ENCODE results near the gene SMG1. TPM values are rescaled to one million over a fixed set of nuclear protein-coding genes. Genes with fewer than 3 reads are reported as not detected.

SMG1 gene
- total RNA-seq, 1 experiment from 2014 or later = 125 TPM

GRCh38 chr16:18941471-18941870, 15.3 kb upstream of the SMG1 start:
- Histone ChIP-seq H3K9me2 (ENCODE audit: insufficient read depth) (no peaks in the 10 kb centered on the region), H3F3A (ENCODE audit: insufficient read depth, low read depth) (peaks cover 10% of the 10 kb centered on the region; the same call in 1 of the 2 replicates), H3K9me3 (ENCODE audit: insufficient read depth, low read depth) (no peaks in the 10 kb centered on the region), H3K4me3 (no peak overlapping the region), H3K27ac (no peak overlapping the region), H4K20me1 (ENCODE audit: insufficient read depth) (no peaks in the 10 kb centered on the region), H3K79me2 (ENCODE audit: low read depth) (no peaks in the 10 kb centered on the region), H3K36me3 (ENCODE audit: low read depth) (no peaks in the 10 kb centered on the region), H3K4me2 (no peak overlapping the region), H2AFZ (no peak overlapping the region), H3K27me3 (ENCODE audit: insufficient read depth, low read depth) (no peaks in the 10 kb centered on the region), H3K4me1 (replicated peaks; ENCODE audit: insufficient read depth) (peaks cover 17% of the 10 kb centered on the region)
- POLR2A ChIA-PET (ENCODE audit: unreplicated experiment) = interaction anchor here (0.6 kb wide), 1 partner anchor 18 kb away, joined by 4 read pairs; no protein-coding TSS in a partner anchor
- TF ChIP-seq CTCF (conservative IDR thresholded peaks at IDR 0.05) (no peak), EZH2 (IDR thresholded peaks at IDR 0.05; ENCODE audit: low read depth) (no peak)
- no peak for DNase-seq
- intact Hi-C loops (cut with micrococcal nuclease; ENCODE audit: unreplicated experiment) = no loop called here
- no TSS peak for BruUV-seq (replicated peaks)
- CTCF ChIA-PET = interaction anchor here (0.6 kb wide), 1 partner anchor 237 kb away, joined by 4 read pairs; no protein-coding TSS in a partner anchor

DNA sequence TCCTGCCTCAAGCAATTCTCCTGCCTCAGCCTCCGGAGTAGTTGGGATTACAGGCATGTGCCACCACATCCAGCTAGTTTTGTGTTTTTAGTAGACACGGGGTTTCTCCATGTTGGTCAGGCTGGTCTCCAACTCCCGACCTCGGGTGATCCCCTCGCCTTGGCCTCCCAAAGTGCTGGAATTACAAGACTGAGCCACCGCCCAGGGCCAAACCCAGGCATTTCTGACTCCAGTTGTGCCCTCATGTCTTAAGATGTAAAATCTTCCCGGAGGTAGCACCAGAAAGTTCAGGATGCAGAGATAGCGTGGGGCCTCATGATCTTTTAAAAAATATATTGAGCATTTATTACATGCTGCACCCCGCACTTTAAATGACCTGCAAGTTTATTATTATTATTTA, 12.8 kb upstream of the SMG1 start:
- CTCF ChIA-PET = no interaction called here
- no TSS peak for BruUV-seq (replicated peaks)

GRCh38 chr16:18937390-18937789, 11.2 kb upstream of the SMG1 start:
- H3K27me3 ChIP-seq (ENCODE audit: insufficient read depth, low read depth) = no peaks in the 10 kb centered on the region
- H3F3A ChIP-seq (ENCODE audit: insufficient read depth, low read depth) = peaks cover 12% of the 10 kb centered on the region; the same call in 1 of the 2 replicates
- H3K4me1 ChIP-seq (replicated peaks; ENCODE audit: insufficient read depth) = peaks cover 17% of the 10 kb centered on the region
- H4K20me1 ChIP-seq (ENCODE audit: insufficient read depth) = no peaks in the 10 kb centered on the region
- no peaks in the 10 kb centered on the region for H3K79me2 ChIP-seq (ENCODE audit: low read depth)
- H2AFZ ChIP-seq = no peak overlapping the region
- no peaks in the 10 kb centered on the region for H3K36me3 ChIP-seq (ENCODE audit: low read depth)
- H3K9me3 ChIP-seq (ENCODE audit: insufficient read depth, low read depth) = no peaks in the 10 kb centered on the region
- no TSS peak for BruUV-seq (replicated peaks)
- intact Hi-C loops (cut with micrococcal nuclease; ENCODE audit: unreplicated experiment) = no loop called here
- no peaks in the 10 kb centered on the region for H3K9me2 ChIP-seq (ENCODE audit: insufficient read depth)
- POLR2A ChIA-PET (ENCODE audit: unreplicated experiment) = no interaction called here
- H3K4me3 ChIP-seq = no peak overlapping the region
- CTCF ChIA-PET = no interaction called here
- DNase-seq = no peak
- no peak for TF ChIP-seq EZH2 (IDR thresholded peaks at IDR 0.05; ENCODE audit: low read depth)
- no peak for TF ChIP-seq CTCF (conservative IDR thresholded peaks at IDR 0.05)
- no peak overlapping the region for H3K27ac ChIP-seq
- H3K4me2 ChIP-seq = no peak overlapping the region

More for the DNA sequence above, 12.8 kb upstream of the SMG1 start:
- H3K79me2 ChIP-seq (ENCODE audit: low read depth) = no peaks in the 10 kb centered on the region
- no peaks in the 10 kb centered on the region for H3K9me3 ChIP-seq (ENCODE audit: insufficient read depth, low read depth)
- POLR2A ChIA-PET (ENCODE audit: unreplicated experiment) = no interaction called here
- intact Hi-C loops (cut with micrococcal nuclease; ENCODE audit: unreplicated experiment) = no loop called here
- no peak overlapping the region for H3K4me3 ChIP-seq
- H2AFZ ChIP-seq = no peak overlapping the region
- H3K4me2 ChIP-seq = no peak overlapping the region
- TF ChIP-seq EZH2 (IDR thresholded peaks at IDR 0.05; ENCODE audit: low read depth) (no peak), CTCF (conservative IDR thresholded peaks at IDR 0.05) (no peak)
- DNase-seq = no peak
- H3K27me3 ChIP-seq (ENCODE audit: insufficient read depth, low read depth) = no peaks in the 10 kb centered on the region
- no peaks in the 10 kb centered on the region for H4K20me1 ChIP-seq (ENCODE audit: insufficient read depth)
- no peaks in the 10 kb centered on the region for H3K36me3 ChIP-seq (ENCODE audit: low read depth)
- H3K9me2 ChIP-seq (ENCODE audit: insufficient read depth) = no peaks in the 10 kb centered on the region
- no peak overlapping the region for H3K27ac ChIP-seq
- peaks cover 17% of the 10 kb centered on the region for H3K4me1 ChIP-seq (replicated peaks; ENCODE audit: insufficient read depth)
- H3F3A ChIP-seq (ENCODE audit: insufficient read depth, low read depth) = peaks cover 10% of the 10 kb centered on the region; the same call in 1 of the 2 replicates

Measured in PC-9 (cell line).